WTC11 (cell line): Measurements from ENCODE around the gene QRSL1.

ENCODE experiments used
- ATF1 ChIP-seq: sonication (generic); formaldehyde crosslinking; IDR thresholded peaks from 2 replicates; pipeline ENCODE4 v1.8.1; 2023; ENCODE audit warnings: mild to moderate bottlenecking, moderate library complexity, missing genetic modification reagents
- TF ChIP-seq, protein P1 (sequence below): fragments of 200-600 bp; IDR thresholded peaks from 2 replicates; pipeline ENCODE4 v1.8.0; 2022; ENCODE audit warnings: antibody characterized with exemption

DNA sequence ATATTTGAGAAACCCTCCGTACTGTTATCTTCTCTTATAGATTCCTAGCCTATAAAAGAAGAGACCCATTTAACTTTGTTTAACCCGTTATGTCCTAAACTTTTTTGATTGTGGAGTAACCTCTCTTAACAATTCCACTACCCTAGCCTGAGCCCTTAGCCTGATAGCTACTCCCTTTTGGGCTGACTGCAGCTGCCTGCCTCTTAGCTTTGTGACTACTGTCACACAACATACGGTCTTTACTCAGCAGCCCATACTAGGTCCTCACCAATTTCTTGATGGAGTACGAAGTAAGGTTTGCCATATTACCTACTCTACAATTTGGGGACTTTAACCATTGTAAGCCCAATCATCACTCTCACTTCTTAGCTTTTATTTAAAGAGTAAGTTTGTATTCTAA, 72.7 kb downstream of the QRSL1 start:
- TF ChIP-seq ATF1 (CRISPR knock-in tag): no peak
- TF ChIP-seq, protein P1, sequence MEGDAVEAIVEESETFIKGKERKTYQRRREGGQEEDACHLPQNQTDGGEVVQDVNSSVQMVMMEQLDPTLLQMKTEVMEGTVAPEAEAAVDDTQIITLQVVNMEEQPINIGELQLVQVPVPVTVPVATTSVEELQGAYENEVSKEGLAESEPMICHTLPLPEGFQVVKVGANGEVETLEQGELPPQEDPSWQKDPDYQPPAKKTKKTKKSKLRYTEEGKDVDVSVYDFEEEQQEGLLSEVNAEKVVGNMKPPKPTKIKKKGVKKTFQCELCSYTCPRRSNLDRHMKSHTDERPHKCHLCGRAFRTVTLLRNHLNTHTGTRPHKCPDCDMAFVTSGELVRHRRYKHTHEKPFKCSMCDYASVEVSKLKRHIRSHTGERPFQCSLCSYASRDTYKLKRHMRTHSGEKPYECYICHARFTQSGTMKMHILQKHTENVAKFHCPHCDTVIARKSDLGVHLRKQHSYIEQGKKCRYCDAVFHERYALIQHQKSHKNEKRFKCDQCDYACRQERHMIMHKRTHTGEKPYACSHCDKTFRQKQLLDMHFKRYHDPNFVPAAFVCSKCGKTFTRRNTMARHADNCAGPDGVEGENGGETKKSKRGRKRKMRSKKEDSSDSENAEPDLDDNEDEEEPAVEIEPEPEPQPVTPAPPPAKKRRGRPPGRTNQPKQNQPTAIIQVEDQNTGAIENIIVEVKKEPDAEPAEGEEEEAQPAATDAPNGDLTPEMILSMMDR: no peak
